GM21423 (cell line): Measurements from ENCODE around the gene CEL.
"Not testable (repeated sequence)": the region's sequence is repeated elsewhere in the genome, so short reads cannot be mapped to it uniquely, and the experiment has no call there.

Experiments used
- ATAC-seq: cut with Tn5 transposase; IDR thresholded peaks from one replicate; pipeline ENCODE4 v1.9.1; 2021; ENCODE audit warnings: mild to moderate bottlenecking, moderate library complexity; ENCODE audit not compliant: unreplicated experiment

CEL gene

GRCh38 chr9:133063159-133063499 is 1.3 kb downstream of the CEL start:
- ATAC-seq, result no peak

GRCh38 chr9:133063500-133064231 is 1.9 kb downstream of the CEL start:
- no peak for ATAC-seq

- no peak for ATAC-seq
Observed at GRCh38 chr9:133064241-133065069, 2.7 kb downstream of the CEL start.

- no peak for ATAC-seq
Observed at GRCh38 chr9:133065070-133065388, 3.2 kb downstream of the CEL start.

- no peak for ATAC-seq
Observed at GRCh38 chr9:133066181-133066983, 4.6 kb downstream of the CEL start.

GRCh38 chr9:133067006-133067405 is 5.2 kb downstream of the CEL start:
- no peak for ATAC-seq

- no peak for ATAC-seq
Observed at GRCh38 chr9:133067813-133068212, 6.0 kb downstream of the CEL start.

GRCh38 chr9:133068431-133068830 is 6.7 kb downstream of the CEL start:
- not testable (repeated sequence) for ATAC-seq

- not testable (repeated sequence) for ATAC-seq
Observed at GRCh38 chr9:133070500-133070961, 8.8 kb downstream of the CEL start.

- not testable (repeated sequence) for ATAC-seq
Observed at GRCh38 chr9:133070985-133071384, 9.2 kb downstream of the CEL start.

GRCh38 chr9:133071484-133072150 is 9.8 kb downstream of the CEL start:
- ATAC-seq, result no peak

- not testable (repeated sequence) for ATAC-seq
Observed at GRCh38 chr9:133072210-133072609, 10.4 kb downstream of the CEL start.

- ATAC-seq, result no peak
Observed at GRCh38 chr9:133073086-133074014, 11.6 kb downstream of the CEL start.

GRCh38 chr9:133074111-133074651 is 12.4 kb downstream of the CEL start:
- ATAC-seq, result no peak

- no peak for ATAC-seq
Observed at GRCh38 chr9:133075925-133076630, 14.3 kb downstream of the CEL start.

GRCh38 chr9:133076691-133077090 is 14.9 kb downstream of the CEL start:
- no peak for ATAC-seq

GRCh38 chr9:133078486-133078885 is 16.7 kb downstream of the CEL start:
- ATAC-seq, result no peak

GRCh38 chr9:133080161-133080560 is 18.4 kb downstream of the CEL start:
- ATAC-seq, result no peak
